SK-N-DZ (cell line): ENCODE data around the gene DDT.
"Not testable (repeated sequence)": the region's sequence is repeated elsewhere in the genome, so short reads cannot be mapped to it uniquely, and the experiment has no call there.

Experiments used
- DNase-seq: peaks from one replicate; pipeline ENCODE4 v3.0.0-alpha.2; 2015; ENCODE audit warnings: low spot score

Gene DDT

GRCh38 chr22:23952794-23953405, 21.3 kb downstream of the DDT start:
- DNase-seq, result not testable (repeated sequence)

GRCh38 chr22:23951383-23951782, 22.9 kb downstream of the DDT start:
- not testable (repeated sequence) for DNase-seq

GRCh38 chr22:23949764-23950163, 24.5 kb downstream of the DDT start:
- DNase-seq, result not testable (repeated sequence)

- not testable (repeated sequence) for DNase-seq
These were observed 26.9 kb downstream of the DDT start for GRCh38 chr22:23947391-23947790.

GRCh38 chr22:23940166-23940565, 34.1 kb downstream of the DDT start:
- DNase-seq, result not testable (repeated sequence)

GRCh38 chr22:23939017-23939357, 35.3 kb downstream of the DDT start:
- DNase-seq, result no peak

GRCh38 chr22:23938328-23939016, 35.8 kb downstream of the DDT start:
- DNase-seq, result no peak

GRCh38 chr22:23926561-23926960, 47.7 kb downstream of the DDT start:
- DNase-seq, result no peak

GRCh38 chr22:23925020-23925606, 49.1 kb downstream of the DDT start:
- DNase-seq, result no peak

- DNase-seq, result no peak
These were observed 51.3 kb downstream of the DDT start for GRCh38 chr22:23922921-23923320.

GRCh38 chr22:23921586-23922201, 52.5 kb downstream of the DDT start:
- not testable (repeated sequence) for DNase-seq
